NCI-H1048 (cell line): ENCODE measurements around the gene ASAP2.

Experiments used
- DNase-seq: peaks from one replicate; lab custom pipeline; 2025; lab: John Stamatoyannopoulos, UW

The ASAP2 gene

DNA sequence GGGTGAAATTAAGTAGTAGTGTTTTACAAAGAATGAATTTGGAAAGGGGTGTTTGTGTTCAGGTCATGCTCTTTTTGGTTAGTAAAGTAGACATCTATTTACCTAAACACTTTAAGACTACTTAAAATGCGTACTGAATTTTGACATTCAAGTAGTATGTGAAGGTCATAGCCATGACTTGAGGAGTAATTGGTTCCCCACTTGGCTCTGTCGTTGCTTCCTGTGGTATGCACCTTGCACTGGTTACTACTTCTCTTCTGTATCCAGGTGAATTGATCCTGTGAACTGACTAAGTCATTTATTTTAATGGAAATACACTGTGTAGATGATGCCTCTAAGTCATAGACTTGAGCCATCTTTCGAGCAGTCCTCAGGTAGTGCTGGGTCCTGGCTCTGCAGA, 118.8 kb downstream of the ASAP2 start:
- no peak for DNase-seq

DNA sequence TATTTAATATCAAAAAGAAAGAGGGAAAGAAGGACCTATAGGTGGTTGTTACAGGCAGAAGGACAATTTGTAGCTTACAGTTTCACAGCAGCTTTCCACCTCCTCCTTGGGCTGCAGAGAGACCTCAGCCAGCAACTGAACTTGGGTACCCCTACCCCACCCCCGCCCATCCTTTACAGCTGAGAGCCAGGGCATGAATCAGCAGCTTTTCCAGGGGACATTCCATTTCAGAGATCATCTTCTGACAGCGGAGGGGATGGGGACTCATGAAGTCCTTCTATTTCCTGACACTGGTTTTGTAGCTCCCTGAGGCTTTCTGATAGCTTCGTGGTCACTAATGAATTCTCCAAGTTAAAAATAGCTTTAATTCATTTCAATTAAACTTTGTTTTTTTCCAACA, 120.4 kb downstream of the ASAP2 start:
- no peak for DNase-seq

DNA sequence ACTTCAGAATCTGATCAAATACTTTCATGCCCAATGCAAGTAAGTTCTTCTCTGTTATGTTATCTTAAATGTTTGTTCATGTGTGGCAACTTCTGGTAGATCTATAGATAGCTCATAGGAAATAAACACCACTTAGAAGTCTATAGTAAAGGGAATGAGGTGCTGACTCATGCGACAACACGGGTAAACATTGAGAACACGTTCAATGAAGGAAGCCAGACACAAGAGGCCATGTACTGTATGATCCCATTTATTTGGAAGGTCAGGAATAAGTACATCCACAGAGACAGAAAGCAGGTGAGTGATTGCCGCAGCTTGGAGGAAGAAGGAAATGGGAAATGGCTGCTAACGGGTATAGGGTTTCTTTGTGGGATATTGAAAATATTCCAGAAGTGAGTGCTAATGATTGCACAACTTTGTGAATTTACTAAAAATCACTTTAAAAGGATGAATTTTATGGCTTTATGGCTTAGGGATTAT, 121.3 kb downstream of the ASAP2 start:
- DNase-seq: no peak

DNA sequence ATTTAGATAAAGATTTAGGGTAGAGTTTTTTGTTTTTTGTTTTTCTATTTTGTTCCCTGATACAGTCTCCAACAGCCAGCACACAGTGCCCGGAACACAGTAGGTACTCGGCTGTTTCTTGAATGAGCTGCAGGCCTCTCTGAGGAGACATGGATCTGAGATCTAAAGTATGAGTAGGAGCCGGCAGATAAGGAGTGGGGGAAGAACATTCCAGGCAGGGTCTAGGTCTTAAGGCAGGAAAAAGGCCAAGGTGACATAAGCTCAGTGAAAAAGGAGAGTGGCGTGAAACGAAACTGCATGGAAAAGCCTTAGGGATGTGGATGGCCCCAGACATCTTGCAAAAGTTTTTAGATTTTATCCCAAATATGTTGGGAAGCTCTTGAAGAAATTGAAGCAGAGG, 122.3 kb downstream of the ASAP2 start:
- DNase-seq: no peak

DNA sequence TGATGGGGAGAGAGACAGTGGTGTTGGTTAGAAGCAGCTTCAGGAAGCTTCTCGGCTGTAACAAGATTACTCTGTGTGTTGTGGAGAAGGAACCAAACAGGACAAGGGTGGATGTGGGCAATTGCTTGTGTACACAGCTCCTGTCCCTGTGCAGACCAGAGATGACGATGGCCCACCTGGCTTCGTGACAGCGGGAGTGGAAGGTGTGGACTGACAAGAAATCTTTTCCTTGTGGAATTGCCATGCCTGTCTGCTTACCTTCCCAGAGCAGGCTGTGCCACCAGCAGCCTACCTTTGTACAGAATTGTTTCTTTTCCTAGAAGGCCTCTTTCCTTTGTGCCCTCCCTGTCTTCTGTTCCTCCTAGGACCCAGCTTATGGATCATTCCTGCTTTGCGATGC, 122.9 kb downstream of the ASAP2 start:
- DNase-seq: no peak

DNA sequence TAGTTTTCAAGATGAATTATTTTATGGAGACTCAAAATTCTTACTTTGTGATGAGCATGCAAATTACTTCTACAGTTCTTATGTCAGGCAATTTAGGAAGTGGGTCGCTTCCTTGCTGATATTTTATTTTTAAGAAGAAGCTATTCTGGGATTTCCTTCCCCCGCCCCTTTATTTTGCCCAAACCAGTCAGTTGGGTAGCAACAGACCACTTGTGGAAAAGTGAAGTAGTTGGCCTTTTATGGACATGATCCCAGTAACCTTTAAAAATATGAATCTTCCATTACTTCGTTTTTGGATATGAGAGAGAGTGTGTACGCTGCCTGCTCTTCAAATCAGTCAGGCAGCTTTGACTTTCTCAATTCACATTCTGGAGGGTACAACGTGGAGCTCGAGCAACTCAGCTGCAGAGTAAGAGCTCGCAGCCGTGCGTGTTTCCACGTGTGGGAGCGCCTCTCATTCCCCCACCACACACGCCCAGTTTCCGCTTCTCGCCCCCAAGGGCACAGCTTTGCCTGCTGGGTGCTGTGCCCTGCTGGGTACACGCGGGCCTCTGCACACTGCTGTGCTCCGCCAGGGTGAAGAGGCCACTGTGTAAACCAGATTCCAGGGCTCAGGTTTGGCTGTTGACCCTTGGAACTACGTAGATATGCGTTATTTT, 124.1 kb downstream of the ASAP2 start:
- DNase-seq: no peak

DNA sequence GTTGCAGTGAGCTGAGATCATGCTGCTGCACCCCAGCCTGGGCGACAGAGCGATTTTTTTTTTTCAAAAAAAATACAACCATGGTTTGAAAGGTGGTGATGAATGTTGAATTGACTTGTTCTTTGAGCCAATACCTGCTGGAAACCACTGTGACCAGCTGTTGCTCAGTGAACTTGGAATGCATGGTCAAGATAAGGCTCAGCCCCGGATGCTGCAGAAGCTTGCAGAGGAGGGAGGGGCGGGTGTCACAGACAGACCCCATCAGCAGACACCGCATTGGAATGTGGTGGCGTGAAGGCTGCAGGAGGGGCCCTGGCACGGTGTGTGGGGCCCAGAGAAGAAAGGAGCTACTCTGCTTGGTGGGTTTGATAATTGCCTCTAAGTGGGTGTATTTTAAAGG, 125.1 kb downstream of the ASAP2 start:
- DNase-seq: no peak

DNA sequence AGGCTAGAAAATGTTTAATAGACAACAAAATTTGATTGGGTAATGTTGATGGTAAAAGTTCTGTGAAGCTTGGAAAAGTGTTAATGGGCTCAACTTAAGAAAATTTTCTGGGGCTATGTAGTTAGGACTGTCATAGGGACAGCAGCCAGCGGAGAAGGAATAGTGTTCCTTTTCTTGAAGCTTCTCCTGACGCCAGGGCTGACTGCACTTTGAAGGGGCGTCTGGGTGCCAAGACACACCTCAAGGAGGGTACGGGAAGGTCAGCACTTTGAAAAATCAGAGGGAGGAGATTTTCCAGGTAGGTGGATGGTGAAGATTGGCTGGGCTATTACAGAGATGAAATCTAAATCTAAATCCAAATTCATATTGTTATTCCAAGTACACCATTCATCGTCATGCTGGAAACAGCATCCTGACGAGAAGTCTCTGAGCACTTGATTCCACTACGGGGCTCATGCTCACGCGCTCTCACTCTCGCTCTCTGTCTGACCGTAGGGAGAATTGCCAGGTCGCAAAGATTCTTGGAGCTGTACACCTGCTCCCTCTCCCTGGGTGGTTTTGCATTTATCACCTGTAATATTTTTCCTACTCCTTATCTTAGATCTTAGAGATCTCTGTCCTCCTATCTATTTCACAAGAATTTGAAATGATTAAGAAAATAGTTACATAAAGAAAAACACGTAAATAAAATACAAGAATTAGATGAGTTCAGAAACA, 125.7 kb downstream of the ASAP2 start:
- DNase-seq: no peak

DNA sequence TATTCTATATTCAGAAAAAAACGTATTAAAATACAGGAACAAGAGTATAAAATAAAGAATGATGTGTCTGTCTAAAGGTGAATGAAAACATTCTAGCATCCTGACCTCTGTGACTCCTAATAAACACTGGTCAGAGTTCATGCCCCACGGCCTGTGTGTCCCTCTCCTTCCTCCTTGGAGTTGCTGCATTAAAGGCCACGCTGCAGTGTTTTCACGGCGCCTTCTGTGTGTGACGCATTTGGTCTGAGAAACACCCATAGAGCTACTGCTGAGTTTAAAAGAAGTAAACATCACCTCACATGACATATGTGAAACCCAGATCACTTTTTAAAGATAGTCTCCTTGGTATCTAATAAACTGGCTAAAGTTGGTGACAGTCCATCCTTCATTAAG, 126.2 kb downstream of the ASAP2 start:
- no peak for DNase-seq

DNA sequence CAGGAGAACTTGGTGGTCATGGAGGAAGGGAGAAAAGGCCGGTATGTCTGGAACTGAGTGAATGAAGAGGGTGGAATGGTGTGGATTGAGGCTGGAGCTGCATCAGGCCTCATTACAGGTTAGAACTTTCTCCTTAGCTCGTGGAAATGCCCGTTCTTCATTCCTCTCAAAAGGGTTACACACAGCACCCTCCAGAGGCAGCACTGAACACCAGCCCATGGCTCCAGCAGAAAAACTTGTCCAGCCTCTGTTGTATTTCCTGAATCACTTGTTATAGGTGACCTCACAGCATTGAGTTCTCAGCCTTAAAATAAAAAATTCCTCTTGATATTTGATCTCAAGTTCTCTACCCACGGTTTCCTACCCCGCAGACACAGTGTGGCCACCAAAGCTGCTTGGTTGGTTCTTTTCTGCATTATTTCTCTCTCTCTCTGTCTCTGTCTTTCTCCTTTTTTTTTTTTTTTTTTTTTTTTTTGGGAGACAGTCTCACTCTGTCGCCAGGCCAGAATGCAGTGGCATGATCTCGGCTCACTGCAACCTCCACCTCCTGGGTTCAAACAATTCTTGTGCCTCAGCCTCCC, 127.1 kb downstream of the ASAP2 start:
- DNase-seq: no peak

DNA sequence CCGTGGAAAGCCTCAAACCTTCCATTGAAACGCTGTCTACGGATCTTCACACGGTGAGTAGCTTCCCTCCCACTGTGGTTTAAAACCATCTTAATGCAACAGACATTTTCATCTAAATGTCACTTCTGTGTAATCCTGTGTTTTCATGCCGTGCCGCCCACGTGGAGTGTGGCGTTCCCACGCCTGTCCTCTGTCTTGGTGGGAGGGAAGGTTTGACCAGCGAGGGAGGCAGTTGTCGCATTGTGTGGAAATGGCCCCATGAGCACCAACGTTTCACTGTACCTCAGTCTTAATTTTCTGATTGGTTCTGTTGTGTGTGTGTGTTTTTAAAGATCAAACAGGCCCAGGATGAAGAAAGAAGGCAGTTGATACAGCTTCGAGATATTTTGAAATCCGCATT, 128.1 kb downstream of the ASAP2 start:
- DNase-seq: no peak

DNA sequence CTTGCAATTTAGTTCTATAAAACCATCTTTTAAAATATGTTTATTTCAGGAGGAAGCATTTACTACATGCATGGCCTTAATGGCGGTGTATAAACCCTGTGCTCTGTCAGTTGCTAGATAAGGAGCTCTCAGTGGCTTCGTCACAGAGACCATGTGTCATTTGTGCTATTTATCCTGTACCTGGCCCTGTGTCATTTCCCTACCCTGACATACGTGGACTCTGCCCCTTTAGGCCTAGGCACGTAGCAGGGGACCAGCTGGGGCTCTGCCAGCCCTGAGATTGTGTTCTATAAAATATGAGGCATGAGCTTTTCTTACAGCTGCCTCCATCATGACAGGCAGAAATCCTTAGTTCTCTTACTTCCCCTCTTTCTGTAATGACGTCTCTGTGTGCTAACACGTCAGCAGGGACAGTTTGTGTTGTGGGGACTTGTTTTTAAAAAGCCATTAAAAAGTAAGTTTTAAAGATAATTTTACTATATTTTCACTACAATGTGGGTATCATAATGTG, 128.8 kb downstream of the ASAP2 start:
- no peak for DNase-seq

DNA sequence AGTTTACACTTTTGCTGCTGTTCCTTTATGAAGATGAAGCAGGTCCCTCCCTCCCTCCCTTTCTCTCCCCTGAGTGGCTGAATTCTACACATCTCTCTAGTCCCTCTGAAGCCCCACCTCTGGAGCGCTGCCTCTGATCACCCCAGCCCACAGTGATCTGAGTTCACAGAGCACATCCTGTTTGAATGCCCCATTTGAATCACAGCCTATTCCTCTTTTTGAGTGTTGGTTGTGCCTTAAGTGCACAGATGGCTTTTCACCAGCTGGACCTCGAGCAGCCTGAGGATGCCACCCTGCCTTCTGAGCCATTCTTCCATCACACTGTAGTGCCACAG, 129.6 kb downstream of the ASAP2 start:
- no peak for DNase-seq

DNA sequence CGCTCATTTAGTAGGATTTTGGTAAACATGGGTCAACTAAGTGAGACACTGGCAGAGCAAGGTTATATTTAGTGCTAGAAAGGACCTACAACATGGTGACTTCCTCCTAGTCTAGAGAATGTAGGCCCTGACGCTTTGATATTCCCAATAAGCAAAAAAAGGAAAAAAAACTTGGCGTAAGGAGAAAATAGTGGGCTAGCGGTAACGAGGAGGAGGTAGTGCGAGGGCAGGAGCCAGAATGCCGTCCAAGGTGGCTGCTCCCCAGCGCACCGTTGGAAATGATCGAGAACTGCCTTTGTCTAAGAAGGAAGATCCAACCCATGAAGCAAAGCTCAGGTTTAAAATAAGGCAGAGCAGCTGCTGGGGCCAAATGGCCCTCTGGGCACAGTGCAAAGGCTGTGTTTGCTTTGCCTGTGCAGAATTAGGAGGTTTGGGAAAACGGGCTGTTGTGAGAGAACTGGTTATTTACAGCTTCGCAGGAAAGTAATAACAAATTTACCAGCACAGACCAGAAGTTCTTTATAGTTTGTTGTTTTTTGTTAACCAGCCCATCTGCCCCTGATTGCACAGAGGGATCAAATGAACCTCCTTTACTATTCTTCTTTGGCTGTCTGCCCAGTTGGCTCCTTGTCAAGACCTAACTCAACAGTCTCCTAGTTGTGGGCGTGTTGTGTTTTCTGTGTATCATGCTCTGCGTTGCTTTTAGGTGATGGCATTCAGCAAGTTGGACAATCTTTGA, 130.1 kb downstream of the ASAP2 start:
- DNase-seq: peak; percentile 28

DNA sequence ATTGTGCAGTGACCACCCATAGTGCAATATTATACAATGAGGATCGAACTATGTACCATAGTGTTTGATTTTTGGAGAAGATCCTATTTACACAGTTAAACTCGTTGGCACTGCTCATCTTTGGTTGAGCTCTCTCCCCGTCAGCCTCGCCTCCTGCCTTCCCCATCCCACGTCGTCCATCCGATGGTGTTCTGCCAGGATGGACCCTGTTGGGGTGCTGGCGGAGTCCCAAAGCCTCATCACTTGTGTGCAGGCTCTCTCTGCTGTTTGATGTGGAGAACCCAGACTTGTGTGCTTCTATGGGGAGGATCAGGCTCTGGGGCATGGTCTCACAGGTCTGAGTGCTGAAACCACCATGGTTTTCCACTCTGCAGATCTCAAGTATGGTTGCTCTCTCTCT, 131.3 kb downstream of the ASAP2 start:
- no peak for DNase-seq

DNA sequence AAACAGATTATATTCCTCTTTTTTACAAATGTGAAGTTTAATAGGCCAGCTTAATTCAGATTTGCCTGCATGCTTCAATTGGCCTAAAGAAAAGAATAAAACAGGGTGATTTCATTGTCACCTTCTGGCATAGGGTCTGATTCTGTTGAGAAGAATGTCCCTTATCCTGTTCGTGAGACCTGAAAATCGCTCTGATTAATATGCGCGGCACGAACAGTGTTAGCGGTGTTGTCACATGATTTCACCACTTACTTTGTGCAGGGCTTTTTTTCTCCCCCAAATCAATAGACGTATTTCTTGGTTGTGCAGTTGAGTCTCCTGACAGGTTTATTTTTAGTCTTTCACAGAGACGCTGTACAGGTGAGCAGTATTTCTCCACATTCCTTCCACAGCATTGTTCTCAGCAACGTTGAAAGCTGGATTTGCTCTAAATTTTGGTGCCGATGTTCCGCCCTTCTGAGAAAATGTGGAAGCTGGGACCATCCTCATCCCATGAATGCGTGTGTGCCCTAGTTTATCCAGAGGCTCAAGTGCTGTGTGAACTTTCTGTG, 134.8 kb downstream of the ASAP2 start:
- no peak for DNase-seq

DNA sequence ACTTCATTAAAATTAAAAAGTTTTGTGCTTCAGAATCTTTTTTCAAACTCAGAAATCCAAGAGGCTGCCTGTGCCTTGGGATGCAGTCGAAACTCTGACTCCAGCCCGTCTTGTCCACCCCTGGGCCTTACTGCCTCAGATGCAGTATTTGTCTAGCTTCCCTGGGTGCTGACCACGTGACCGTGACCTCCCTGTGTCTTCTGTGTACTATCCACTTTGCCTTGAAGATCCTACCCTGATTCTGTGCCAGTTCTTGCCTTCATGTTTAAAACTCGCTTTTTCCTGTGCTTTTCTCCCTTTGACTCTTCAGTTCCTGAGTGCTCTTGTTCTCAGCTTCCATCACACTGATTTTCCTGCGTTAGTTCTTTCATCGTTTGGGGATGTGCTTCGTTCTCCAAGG, 136.0 kb downstream of the ASAP2 start:
- DNase-seq: no peak

DNA sequence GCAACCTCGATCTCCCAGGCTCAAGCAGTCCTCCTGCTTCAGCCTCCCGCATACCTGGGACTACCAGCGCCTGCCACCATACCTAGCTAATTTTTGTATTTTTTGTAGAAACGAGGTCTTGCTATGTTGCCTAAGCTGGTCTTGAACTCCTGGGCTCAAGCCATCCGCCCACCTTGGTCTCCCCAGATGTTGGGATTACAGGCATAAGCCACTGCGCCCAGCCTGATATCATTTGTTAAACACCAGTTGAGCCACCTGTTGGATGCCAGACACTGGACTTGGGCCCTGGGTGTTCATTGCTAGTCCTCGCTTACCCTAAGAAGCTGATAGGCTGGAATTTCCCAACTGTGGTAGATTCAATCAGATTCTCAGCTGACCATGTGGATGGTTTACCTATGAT, 136.9 kb downstream of the ASAP2 start:
- DNase-seq: no peak

DNA sequence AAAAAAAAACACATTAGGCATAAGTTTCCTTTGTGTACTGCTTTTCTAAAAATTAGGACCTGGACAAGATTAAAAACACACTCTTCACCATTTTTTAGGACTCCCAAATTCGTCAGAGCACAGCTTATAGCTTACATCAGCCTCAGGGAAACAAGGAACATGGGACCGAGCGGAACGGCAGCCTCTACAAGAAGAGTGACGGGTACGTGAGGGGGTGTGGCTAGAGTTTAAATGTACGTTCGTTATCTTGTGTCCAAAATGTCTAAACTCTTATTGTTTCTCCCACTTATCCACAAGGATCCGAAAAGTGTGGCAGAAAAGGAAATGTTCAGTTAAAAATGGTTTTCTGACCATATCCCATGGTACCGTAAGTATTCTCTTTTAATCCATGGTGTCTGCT, 137.8 kb downstream of the ASAP2 start:
- DNase-seq: no peak

DNA sequence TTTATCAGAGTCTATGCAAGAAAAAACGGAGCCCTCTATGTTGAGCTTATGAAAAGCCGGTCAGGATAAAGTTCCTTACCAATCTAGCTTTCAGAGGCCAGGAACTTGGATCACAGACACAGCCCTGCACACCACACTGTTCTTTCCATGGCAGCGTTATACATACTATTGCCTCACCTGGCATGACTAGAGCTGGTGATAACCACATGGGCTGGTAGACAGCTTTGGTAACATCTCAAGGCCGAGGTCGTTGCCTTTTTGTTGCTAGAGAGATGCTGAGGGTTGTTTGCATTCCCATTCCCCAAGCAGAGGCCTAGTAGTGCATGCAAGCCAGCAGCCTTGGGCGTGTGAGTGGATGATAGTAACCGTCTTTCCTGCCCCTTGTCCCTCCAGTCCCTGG, 138.7 kb downstream of the ASAP2 start:
- no peak for DNase-seq

DNA sequence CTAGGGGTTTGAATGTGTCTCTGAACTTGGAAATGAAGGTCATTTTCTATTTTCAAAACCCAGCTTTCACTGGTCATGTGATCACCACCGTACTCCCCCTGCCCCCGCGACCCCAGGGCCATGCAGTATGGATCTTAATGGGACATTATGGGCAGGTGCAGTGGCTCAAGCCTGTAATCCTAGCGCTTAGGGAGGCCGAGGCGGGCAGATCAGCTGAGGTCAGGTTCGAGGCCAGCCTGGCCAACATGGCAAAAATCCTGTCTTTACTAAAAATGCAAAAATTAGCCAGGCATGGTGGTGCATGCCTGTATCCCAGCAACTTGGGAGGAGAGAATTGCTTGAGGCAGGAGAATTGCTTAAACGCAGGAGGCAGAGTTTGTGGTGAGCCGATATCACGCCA, 139.4 kb downstream of the ASAP2 start:
- no peak for DNase-seq

DNA sequence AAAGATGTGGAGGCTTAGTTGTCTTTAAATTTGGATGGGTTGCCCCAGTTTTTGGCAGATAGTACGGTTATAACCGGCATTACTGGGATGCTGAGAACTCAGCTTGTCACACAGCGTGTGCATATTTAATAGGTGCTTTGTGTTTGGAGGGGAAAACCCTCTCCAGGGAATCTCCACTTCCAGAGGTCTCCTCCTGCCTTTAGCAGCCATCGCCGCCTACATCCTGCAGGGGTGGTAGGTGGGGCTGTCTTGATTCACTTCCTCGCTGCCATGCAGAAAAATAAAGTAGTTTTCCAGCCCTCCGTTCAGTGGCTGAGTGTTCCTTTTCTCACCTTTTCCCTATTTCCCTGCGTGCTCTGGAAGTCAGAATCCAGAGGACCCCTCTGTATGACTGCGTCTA, 140.3 kb downstream of the ASAP2 start:
- no peak for DNase-seq
